Choroid plexus epithelial cell (primary cell): ENCODE data around the gene ABTB1.
"Not testable (repeated sequence)": the region's sequence is repeated elsewhere in the genome, so short reads cannot be mapped to it uniquely, and the experiment has no call there.

ENCODE experiments used
- DNase-seq: peaks from one replicate; pipeline ENCODE4 v3.0.0-alpha.2; 2010; ENCODE audit warnings: low read depth
- H3K4me3 ChIP-seq: 2 replicates; pipeline ENCODE4 v1.5.1; 2011; ENCODE audit warnings: low read depth, mild to moderate bottlenecking, control low read depth, low read length, moderate library complexity
- TF ChIP-seq, protein P1 (sequence below): conservative IDR thresholded peaks from 2 replicates; pipeline ENCODE4 v1.5.1; 2011; ENCODE audit warnings: low read depth, mild to moderate bottlenecking, control low read depth, inconsistent platforms, low read length, moderate library complexity

ABTB1 gene

DNA sequence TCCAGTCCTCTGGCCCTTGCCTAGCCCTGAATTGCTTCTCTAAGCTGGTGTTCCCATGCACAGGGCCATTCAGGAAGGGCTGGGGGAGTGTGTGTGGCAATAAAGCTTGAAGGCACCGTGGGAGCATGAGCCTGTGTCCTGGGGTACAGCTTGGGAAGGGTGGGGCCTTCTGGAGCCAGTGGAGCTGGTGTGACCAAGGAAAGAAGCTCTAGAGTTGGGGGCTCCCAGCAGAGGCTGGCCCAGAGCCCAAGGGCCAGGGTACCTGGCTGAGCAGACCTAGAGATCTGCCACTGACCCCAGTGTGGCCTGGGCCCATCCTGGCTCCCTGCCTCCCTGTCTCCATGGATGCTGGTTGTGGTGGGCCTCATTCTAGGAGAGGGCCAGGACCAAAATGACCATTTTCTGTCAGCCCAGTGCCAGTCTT, 8.1 kb downstream of the ABTB1 start:
- DNase-seq = no peak
- TF ChIP-seq, protein P1, sequence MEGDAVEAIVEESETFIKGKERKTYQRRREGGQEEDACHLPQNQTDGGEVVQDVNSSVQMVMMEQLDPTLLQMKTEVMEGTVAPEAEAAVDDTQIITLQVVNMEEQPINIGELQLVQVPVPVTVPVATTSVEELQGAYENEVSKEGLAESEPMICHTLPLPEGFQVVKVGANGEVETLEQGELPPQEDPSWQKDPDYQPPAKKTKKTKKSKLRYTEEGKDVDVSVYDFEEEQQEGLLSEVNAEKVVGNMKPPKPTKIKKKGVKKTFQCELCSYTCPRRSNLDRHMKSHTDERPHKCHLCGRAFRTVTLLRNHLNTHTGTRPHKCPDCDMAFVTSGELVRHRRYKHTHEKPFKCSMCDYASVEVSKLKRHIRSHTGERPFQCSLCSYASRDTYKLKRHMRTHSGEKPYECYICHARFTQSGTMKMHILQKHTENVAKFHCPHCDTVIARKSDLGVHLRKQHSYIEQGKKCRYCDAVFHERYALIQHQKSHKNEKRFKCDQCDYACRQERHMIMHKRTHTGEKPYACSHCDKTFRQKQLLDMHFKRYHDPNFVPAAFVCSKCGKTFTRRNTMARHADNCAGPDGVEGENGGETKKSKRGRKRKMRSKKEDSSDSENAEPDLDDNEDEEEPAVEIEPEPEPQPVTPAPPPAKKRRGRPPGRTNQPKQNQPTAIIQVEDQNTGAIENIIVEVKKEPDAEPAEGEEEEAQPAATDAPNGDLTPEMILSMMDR = no peak
- no peak overlapping the region for H3K4me3 ChIP-seq

- not testable (repeated sequence) for H3K4me3 ChIP-seq, DNase-seq
Measured at GRCh38 chr3:127682175-127682554, 9.4 kb downstream of the ABTB1 start.

DNA sequence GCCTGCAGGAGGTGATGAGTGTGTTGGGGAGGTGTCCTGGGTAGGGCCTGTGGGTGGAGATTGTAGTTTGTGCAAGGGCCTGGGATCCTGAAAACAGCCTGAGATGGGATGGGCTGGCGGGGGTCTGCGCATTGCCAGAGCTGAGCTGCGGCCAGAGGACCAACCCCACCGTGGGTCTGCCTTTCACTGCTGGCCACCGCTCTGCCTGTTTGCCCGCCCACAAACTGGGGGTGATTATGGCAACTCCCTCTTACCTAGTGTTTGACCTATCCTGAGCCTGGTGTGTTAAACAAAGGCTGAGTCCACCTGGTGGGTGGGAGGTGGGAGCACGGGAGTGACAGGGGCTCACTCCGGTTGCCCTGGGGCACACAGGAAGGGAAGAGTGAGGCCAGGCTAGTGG, 9.8 kb downstream of the ABTB1 start:
- H3K4me3 ChIP-seq = no peak overlapping the region
- no peak for DNase-seq
- TF ChIP-seq, protein P1 = no peak

DNA sequence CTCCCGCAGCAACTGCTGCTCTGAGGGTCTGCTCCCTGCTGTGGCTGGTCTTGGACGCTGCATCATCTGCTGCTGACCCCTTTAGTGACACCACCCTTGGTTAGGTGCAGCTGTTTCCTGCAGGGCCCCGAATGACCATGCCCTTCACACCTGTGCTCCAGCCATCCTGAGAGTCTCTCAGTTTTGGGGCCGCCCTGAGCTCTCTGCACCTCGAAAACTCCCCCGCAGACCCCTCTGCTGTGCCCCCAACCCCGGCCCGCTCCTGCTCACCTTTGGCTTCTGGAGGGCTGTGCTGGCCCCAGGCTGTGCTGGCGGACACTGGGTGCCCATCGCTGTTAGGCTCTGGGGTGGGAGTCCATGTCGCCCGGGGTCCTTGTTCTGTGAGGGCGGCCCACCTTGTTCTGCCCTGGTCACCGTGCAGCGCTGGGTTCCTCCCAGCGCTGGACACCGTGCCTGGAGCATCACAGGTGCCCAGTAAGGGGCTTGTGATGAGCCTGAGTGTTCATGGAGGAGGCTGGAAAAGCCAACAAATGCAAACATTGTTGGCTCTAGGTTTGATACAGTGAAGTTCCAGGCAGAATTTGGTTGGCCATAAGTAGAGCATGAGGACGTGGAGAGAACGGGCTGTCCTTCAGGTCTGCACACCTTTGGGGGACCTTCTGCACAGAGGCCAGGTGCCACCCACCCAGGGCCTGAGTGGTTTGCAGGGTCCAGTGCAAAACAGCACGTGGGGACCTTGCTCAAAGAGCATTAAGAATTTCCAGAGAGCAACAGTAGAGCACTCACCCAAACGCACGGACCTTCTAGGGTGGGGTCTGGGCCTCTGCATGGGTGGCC, 12.3 kb downstream of the ABTB1 start:
- no peak for DNase-seq
- no peak overlapping the region for H3K4me3 ChIP-seq
- TF ChIP-seq, protein P1 = no peak

DNA sequence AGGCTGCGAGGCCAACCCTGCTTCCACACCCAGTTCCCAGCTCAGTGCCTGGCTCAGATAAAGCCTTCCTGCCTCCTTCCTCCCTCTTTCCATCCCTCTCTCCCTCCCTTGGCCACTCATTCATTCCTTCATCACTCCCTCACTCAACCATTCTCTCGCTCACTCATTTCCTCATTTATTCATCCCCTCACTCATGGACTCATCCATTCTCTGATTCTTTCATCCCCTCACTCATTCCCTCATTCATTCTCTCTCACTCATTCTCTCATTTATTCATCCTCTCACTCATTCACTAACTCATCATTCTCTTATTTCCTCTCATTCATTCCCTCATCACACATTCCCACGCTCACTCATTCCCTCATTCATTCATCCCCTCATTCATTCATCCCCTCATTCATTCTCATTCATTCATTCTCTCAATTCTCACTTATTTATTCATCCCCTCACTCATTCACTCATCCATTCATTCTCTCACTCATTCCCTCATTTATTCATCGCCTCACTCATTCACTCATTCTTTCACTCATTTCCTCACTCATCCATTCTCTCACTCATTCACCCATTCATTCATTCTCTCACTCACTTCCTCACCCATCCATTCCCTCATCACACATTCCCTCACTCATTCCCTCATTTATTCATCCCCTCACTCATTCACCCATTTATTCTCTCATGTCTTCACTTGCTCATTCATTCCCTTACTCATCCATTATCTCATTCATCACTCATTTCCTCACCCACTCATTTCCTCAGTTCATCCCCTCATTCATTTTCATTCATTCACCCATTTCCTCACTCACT, 13.2 kb downstream of the ABTB1 start:
- TF ChIP-seq, protein P1 = no peak
- no peak for DNase-seq
- H3K4me3 ChIP-seq = no peak overlapping the region

DNA sequence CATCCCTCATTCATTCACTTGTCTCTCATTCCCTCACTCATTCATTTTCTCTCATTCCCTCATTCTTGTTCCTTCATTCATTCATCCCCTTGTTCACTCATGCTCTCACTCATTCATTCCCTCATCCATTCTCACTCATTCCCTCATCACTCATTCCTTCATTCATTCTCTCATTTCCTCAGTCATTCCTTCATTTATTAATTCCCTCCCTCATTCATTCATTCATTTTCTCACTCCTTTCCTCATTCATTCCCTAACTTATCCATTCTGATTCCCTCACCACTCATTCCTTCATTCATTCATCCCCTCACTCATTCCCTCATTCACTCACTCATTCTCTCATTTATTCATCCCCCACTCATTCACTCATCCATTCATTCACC, 13.8 kb downstream of the ABTB1 start:
- H3K4me3 ChIP-seq = no peak overlapping the region
- TF ChIP-seq, protein P1 = no peak

GRCh38 chr3:127687228-127687737, 14.5 kb downstream of the ABTB1 start:
- TF ChIP-seq, protein P1 = no peak
- no peak overlapping the region for H3K4me3 ChIP-seq
- no peak for DNase-seq

More for the DNA sequence above, 13.8 kb downstream of the ABTB1 start:
- DNase-seq = no peak
